HG02970 (cell line): ENCODE measurements around the gene REPS2.

ENCODE experiments used
- ATAC-seq: cut with Tn5 transposase; IDR thresholded peaks from one replicate; pipeline ENCODE4 v1.9.1; 2021; ENCODE audit warnings: mild to moderate bottlenecking, moderate library complexity, moderate number of reproducible peaks; ENCODE audit not compliant: unreplicated experiment, low FRiP score

Gene REPS2

GRCh38 chrX:17031827-17032226, 85.4 kb downstream of the REPS2 start:
- no peak for ATAC-seq

GRCh38 chrX:17032351-17032750, 85.9 kb downstream of the REPS2 start:
- ATAC-seq, result no peak

GRCh38 chrX:17033225-17033624, 86.8 kb downstream of the REPS2 start:
- no peak for ATAC-seq

- no peak for ATAC-seq
These were observed 88.7 kb downstream of the REPS2 start for GRCh38 chrX:17035111-17035510.

- no peak for ATAC-seq
These were observed 89.9 kb downstream of the REPS2 start for GRCh38 chrX:17036171-17036961.

- no peak for ATAC-seq
These were observed 91.8 kb downstream of the REPS2 start for GRCh38 chrX:17038277-17038676.

- no peak for ATAC-seq
These were observed 92.3 kb downstream of the REPS2 start for GRCh38 chrX:17038681-17039161.

GRCh38 chrX:17039826-17040225, 93.4 kb downstream of the REPS2 start:
- no peak for ATAC-seq

GRCh38 chrX:17040711-17041110, 94.3 kb downstream of the REPS2 start:
- ATAC-seq, result no peak

- no peak for ATAC-seq
These were observed 95.6 kb downstream of the REPS2 start for GRCh38 chrX:17042037-17042436.

GRCh38 chrX:17046478-17047097, 100.1 kb downstream of the REPS2 start:
- no peak for ATAC-seq

GRCh38 chrX:17047224-17047623, 100.8 kb downstream of the REPS2 start:
- ATAC-seq, result no peak

GRCh38 chrX:17052210-17052609, 105.8 kb downstream of the REPS2 start:
- no peak for ATAC-seq

- ATAC-seq, result no peak
These were observed 106.3 kb downstream of the REPS2 start for GRCh38 chrX:17052793-17053192.

GRCh38 chrX:17053502-17053901, 107.0 kb downstream of the REPS2 start:
- ATAC-seq, result no peak

- no peak for ATAC-seq
These were observed 110.6 kb downstream of the REPS2 start for GRCh38 chrX:17056868-17057608.

- ATAC-seq, result no peak
These were observed 115.6 kb downstream of the REPS2 start for GRCh38 chrX:17062065-17062464.

GRCh38 chrX:17065100-17065499, 118.6 kb downstream of the REPS2 start:
- ATAC-seq, result no peak

GRCh38 chrX:17067534-17067933, 121.1 kb downstream of the REPS2 start:
- no peak for ATAC-seq

- ATAC-seq, result no peak
These were observed 125.8 kb downstream of the REPS2 start for GRCh38 chrX:17072301-17072700.

- no peak for ATAC-seq
These were observed 126.3 kb downstream of the REPS2 start for GRCh38 chrX:17072721-17073230.
